ENCODE measurements around the gene CCDC136. TPM values are rescaled to one million over a fixed set of nuclear protein-coding genes. Genes with fewer than 3 reads are reported as not detected.

The CCDC136 gene
- total RNA-seq, 4 donors from 2014 or later: 20.7 to 36.5 (median 33.7) TPM

GRCh38 chr7:128830231-128831177 lies 38.7 kb downstream of the CCDC136 start, which contains the start of gene FLNC:
Gene FLNC (plus strand): TSS chr7:128830406. CDS start chr7:128830638, 232 bp downstream.
- no peak for DNase-seq (ENCODE audit: extremely low spot score)
- peak within 1 kb of the TSS; percentile 97 to 99 (median 98) for H3K27ac ChIP-seq (replicated peaks in 1 of 4)
- H3K9me3 ChIP-seq: no peaks in the 10 kb centered on the region
- TF ChIP-seq CTCF (IDR thresholded peaks at IDR 0.05) (no peak), EP300 (IDR thresholded peaks at IDR 0.05) (no peak), POLR2A (IDR thresholded peaks at IDR 0.05; ENCODE audit: low read depth) (peak; percentile 89), POLR2AphosphoS5 (IDR thresholded peaks at IDR 0.05) (peak; percentile 71 to 94)
- peaks cover 63 to 86% (median 83%) of the 10 kb centered on the region in 4 donors for H3K4me1 ChIP-seq
- WGBS: 8% methylated on average over 8 of the region's 109 CpGs
- H3K27me3 ChIP-seq: peaks cover 0 to 4% (median 0%) of the 10 kb centered on the region in 4 donors
- H3K36me3 ChIP-seq: peaks cover 0 to 9% (median 6%) of the 10 kb centered on the region in 4 donors
- H3K4me3 ChIP-seq: peak within 1 kb of the TSS; percentile 79 to 86 (median 82)
- intact Hi-C loops (cut with DNase I): loop anchor here (5.0 kb wide), 1 partner anchor 68 kb away; no protein-coding TSS in a partner anchor

DNA sequence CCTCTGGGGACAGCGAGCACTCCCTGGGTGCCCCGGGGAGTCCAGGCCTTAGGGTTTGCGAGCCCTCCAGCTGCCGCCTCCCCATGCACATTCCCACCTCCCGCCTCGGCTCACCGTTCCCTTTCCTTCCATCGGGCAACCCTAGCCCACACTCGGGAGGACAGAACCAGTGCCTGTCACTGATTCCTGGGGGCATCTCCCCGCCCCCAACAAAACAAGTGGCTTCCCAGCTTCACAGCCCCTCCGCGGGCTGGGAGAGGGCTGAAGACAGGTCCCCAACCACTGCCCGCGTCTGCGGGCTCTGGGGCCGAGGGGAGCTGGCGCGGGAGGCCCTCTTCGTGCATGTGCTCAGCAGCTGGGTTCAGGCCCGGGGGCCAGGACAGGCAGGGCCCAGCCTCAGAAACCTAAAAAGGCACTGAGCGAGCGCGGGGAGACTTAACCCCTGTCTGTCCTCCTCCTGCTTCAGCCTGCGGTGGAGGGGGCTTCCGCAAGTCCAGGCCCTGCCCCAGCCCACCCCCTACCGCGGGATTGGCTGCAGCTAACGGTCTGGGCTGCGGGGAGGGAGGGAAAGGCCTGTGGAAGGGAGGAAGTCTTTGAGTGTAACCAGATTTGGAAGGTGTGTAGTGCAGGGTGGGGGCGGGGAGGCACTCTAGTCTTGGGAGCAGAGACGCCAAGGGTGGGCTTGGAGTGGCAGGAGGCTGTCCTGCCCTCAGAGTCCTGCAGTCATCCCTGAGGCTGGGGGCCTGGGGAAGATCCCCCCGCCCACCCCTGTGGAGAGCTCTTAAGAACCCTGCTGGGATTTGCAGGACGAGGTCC lies 39.6 kb downstream of the CCDC136 start:
- peak overlapping the region; percentile 97 to 99 (median 98) for H3K27ac ChIP-seq (replicated peaks in 1 of 4)
- H3K4me1 ChIP-seq: peaks cover 70 to 95% (median 92%) of the 10 kb centered on the region in 4 donors
- no peaks in the 10 kb centered on the region for H3K9me3 ChIP-seq
- H3K27me3 ChIP-seq: peaks cover 0 to 4% (median 0%) of the 10 kb centered on the region in 4 donors
- peak overlapping the region; percentile 79 to 86 (median 82) for H3K4me3 ChIP-seq
- 6% methylated on average over 11 of the region's 33 CpGs for WGBS
- peaks cover 0 to 16% (median 15%) of the 10 kb centered on the region in 4 donors for H3K36me3 ChIP-seq
- no peak for DNase-seq (ENCODE audit: extremely low spot score)
- TF ChIP-seq POLR2AphosphoS5 (IDR thresholded peaks at IDR 0.05): peak; percentile 88 to 92
- no peak for TF ChIP-seq CTCF (IDR thresholded peaks at IDR 0.05)
- peak; percentile 32 for TF ChIP-seq POLR2A (IDR thresholded peaks at IDR 0.05; ENCODE audit: low read depth)
- TF ChIP-seq EP300 (IDR thresholded peaks at IDR 0.05): no peak
- intact Hi-C loops (cut with DNase I): loop anchor here (5.0 kb wide), 1 partner anchor 69 kb away; no protein-coding TSS in a partner anchor

DNA sequence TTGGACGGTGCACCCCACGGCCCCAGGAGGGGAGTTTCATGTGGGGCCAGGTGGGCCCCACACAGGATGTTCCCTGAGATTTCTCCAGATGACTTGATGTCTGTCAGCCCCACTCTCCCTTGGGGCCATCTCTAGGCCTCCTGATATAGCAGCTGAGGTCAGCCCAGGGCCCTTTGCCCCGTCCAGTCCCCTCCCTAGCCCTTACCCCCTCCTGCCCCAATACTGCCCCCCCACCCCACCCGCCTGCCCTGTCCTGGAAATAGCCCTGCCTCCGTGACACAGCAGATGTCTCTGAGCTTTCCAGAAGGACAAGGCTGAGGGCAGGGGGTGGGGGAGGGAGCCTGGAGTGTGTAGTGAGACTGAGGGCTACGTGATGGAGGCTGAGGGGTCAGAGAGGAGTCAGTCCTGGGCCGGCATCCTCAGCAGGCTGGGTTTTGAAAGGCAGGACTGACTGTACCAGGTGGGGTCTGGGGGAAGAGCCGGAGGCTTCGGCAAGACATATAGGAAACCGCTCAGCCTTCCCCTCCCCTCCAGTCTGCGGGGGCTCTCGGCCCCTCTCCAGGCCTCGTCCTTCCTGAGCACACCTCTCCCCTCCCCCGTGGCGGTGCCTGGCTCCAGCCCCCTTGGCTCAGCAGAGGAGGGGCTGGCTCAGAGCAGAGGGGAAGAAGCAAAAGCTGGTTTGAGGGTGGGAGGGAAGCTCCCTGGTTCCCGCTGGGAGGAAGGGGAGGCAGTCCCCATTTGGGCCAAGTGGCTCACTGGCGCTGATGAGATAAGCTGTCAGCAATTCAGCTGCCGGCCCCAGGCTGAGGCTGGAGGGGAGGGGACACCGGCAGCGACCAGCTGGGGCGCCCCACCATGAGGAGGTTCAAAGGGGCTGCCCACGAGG lies 40.5 kb downstream of the CCDC136 start:
- peaks cover under 1 to 25% (median 24%) of the 10 kb centered on the region in 4 donors for H3K36me3 ChIP-seq
- TF ChIP-seq POLR2A (IDR thresholded peaks at IDR 0.05; ENCODE audit: low read depth) (no peak), POLR2AphosphoS5 (IDR thresholded peaks at IDR 0.05) (peak in 1 of 2 donors; percentile 28), EP300 (IDR thresholded peaks at IDR 0.05) (no peak), CTCF (IDR thresholded peaks at IDR 0.05) (no peak)
- no peaks in the 10 kb centered on the region for H3K9me3 ChIP-seq
- H3K27ac ChIP-seq (replicated peaks in 1 of 4): peak overlapping the region; percentile 97 to 99 (median 98)
- peaks cover 0 to 4% (median 0%) of the 10 kb centered on the region in 4 donors for H3K27me3 ChIP-seq
- 8% methylated on average over 9 of the region's 22 CpGs for WGBS
- H3K4me1 ChIP-seq: peaks cover 65 to 99% (median 97%) of the 10 kb centered on the region in 4 donors
- DNase-seq (ENCODE audit: extremely low spot score): no peak
- intact Hi-C loops (cut with DNase I): loop anchor here (5.0 kb wide), 1 partner anchor 70 kb away; no protein-coding TSS in a partner anchor
- H3K4me3 ChIP-seq: peak overlapping the region; percentile 79 to 86 (median 82)

DNA sequence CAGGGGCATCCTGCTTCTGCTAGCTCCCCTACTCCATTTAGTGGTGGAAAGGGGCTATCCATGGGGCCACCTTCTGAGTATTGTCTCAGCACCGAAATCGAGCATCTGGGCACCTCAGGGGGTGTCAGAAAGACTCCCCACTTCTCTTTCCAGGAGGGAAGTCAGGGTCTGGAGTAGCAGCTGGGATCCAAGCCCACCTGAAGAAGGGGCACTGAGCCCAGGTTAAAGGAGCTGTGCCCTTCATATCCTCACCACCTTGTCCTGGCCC lies 41.0 kb downstream of the CCDC136 start:
- no peaks in the 10 kb centered on the region for H3K9me3 ChIP-seq
- peak overlapping the region; percentile 79 to 86 (median 82) for H3K4me3 ChIP-seq
- TF ChIP-seq POLR2AphosphoS5 (IDR thresholded peaks at IDR 0.05): no peak
- no peak for TF ChIP-seq EP300 (IDR thresholded peaks at IDR 0.05)
- no peak for TF ChIP-seq CTCF (IDR thresholded peaks at IDR 0.05)
- no peak for TF ChIP-seq POLR2A (IDR thresholded peaks at IDR 0.05; ENCODE audit: low read depth)
- WGBS: no CpG with 5 or more reads among the region's 2 CpGs
- peaks cover 0 to 4% (median 0%) of the 10 kb centered on the region in 4 donors for H3K27me3 ChIP-seq
- intact Hi-C loops (cut with DNase I): loop anchor here (5.0 kb wide), 1 partner anchor 71 kb away; no protein-coding TSS in a partner anchor
- H3K4me1 ChIP-seq: peaks cover 60 to 98% (median 93%) of the 10 kb centered on the region in 4 donors
- no peak for DNase-seq (ENCODE audit: extremely low spot score)
- peaks cover 5 to 31% (median 29%) of the 10 kb centered on the region in 4 donors for H3K36me3 ChIP-seq
- peak overlapping the region; percentile 97 to 99 (median 98) for H3K27ac ChIP-seq (replicated peaks in 1 of 4)

All from esophagus muscularis mucosa (tissue), 4 donors.